ENCODE measurements around the gene S100PBP. TPM values are rescaled to one million over a fixed set of nuclear protein-coding genes. Genes with fewer than 3 reads are reported as not detected.

S100PBP gene
- total and polyA plus RNA-seq, 2 of the 13 experiments (the other 11 are each of a cell fraction or from before 2014, with no cell fraction given), result 20.4 to 26.1 TPM

DNA sequence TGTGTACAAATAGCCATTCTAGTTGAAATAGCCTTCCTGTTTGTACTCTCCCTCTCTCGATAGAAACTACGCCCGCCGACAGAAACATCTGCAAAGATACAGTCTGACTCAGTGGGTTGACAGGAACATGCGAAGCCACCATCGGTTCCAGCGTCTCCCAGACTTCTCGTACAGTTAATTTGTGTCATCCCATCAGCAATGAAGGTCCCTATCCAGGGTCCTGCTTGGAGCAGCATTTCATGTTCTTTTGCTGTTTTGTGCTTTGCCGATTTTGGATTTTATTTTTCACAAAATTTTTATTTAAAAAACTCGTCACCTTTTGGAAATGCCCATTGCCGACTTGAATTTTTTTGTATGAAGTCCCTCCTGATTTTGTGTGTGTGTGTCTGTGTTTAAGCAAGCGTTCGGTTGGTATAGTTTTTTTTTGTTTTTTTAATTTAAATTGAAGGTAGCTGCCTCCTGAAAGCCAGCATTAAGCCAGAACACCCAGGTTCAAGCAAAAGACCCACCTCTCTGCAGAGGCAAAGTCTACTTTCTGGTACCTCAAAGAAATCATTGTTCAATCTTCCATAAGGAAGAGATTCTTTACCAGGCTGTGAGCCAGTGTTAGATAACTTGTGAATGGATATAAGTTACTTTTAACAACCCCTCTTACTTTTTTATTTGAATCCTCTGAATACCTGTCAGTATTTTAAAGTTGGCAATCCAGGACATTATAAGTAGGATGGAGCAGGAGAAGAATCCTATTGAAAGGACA, 38.6 kb downstream of the S100PBP start:
- DNase-seq (ENCODE audit: low spot score), result no peak
- Histone ChIP-seq H3K36me3 (replicated peaks in 1 of 2; ENCODE audit: control insufficient read depth in 1 of 2, insufficient read depth in 2 of 2, low read length in 2 of 2) (peaks cover 1 to 41% of the 10 kb centered on the region in 2 experiments; a peak in 4 of 5 replicates), H3K4me2 (ENCODE audit: low read depth, low read length) (no peak overlapping the region), H4K20me1 (ENCODE audit: insufficient read depth, low read length) (no peaks in the 10 kb centered on the region), H3K79me2 (ENCODE audit: insufficient read depth, low read length) (no peaks in the 10 kb centered on the region), H3K9me3 (ENCODE audit: low read length) (no peaks in the 10 kb centered on the region), H3K27ac (ENCODE audit: extremely low read length, insufficient read depth, low read length) (no peak overlapping the region), H3K4me3 (replicated peaks in 1 of 3; ENCODE audit: insufficient read depth in 1 of 3, low read depth in 2 of 3, low read length in 3 of 3) (no peak overlapping the region), H3K9ac (ENCODE audit: insufficient read depth, low read depth, low read length) (no peak overlapping the region), H2AFZ (ENCODE audit: low read length) (no peak overlapping the region), H3K27me3 (ENCODE audit: control insufficient read depth in 1 of 2, insufficient read depth in 2 of 2, low read length in 2 of 2) (no peaks in the 10 kb centered on the region), H3K4me1 (ENCODE audit: insufficient read depth, low read length) (peaks cover 8% of the 10 kb centered on the region; the same call in 1 of the 2 replicates)
- in situ Hi-C loops (cut with HindIII; ENCODE audit: extremely low pct_ligation_motif_present, low pct_unique_long_range_greater_than_20kb) (no loop called here), intact Hi-C loops (cut with micrococcal nuclease; ENCODE audit: unreplicated experiment) (no loop called here)
- ChIA-PET CTCF (ENCODE audit: low intra/inter-chr PET ratio, low total read pairs) (no interaction called here), POLR2A (no interaction called here)
- no peak for FAIRE-seq
- BruUV-seq (replicated peaks), result no TSS peak
- WGBS (ENCODE audit: low lambda C conversion rate), result 96% methylated on average over 13 of the region's 13 CpGs
- TF ChIP-seq ZNF552 (CRISPR knock-in tag; IDR thresholded peaks at IDR 0.05; ENCODE audit: borderline replicate concordance), result no peak
- no peak for ATAC-seq

DNA sequence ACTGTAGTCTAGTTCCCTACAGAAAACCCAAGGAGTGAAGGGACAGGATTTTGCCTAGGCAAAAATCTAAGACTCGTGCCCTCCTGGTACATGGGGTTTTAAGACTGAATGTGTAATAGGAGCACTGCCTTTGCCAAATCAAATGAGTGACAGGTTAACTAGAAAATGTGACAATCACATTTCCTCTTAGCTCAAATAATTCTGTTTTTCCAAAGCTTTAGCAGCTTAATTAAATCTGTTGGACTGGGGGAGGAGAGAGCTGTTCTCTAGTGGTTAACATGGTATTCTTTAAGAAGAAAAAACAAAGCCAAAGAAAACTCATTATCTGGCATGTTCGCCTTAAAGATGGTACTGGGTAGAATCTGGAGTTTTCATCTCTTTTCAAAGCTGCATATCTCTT, 40.7 kb downstream of the S100PBP start:
- H4K20me1 ChIP-seq (ENCODE audit: insufficient read depth, low read length), result no peaks in the 10 kb centered on the region
- DNase-seq (ENCODE audit: low spot score), result no peak
- in situ Hi-C loops (cut with HindIII; ENCODE audit: extremely low pct_ligation_motif_present, low pct_unique_long_range_greater_than_20kb) (no loop called here), intact Hi-C loops (cut with micrococcal nuclease; ENCODE audit: unreplicated experiment) (no loop called here)
- H3K27me3 ChIP-seq (ENCODE audit: control insufficient read depth in 1 of 2, insufficient read depth in 2 of 2, low read length in 2 of 2), result no peaks in the 10 kb centered on the region
- H3K36me3 ChIP-seq (replicated peaks in 1 of 2; ENCODE audit: control insufficient read depth in 1 of 2, insufficient read depth in 2 of 2, low read length in 2 of 2), result peaks cover 1 to 36% of the 10 kb centered on the region in 2 experiments; a peak in 3 of 5 replicates
- ChIA-PET CTCF (ENCODE audit: low intra/inter-chr PET ratio, low total read pairs) (no interaction called here), POLR2A (no interaction called here)
- no peak overlapping the region for H3K4me2 ChIP-seq (ENCODE audit: low read depth, low read length)
- H3K27ac ChIP-seq (ENCODE audit: extremely low read length, insufficient read depth, low read length), result no peak overlapping the region
- H3K4me3 ChIP-seq (replicated peaks in 1 of 3; ENCODE audit: insufficient read depth in 1 of 3, low read depth in 2 of 3, low read length in 3 of 3), result no peak overlapping the region
- no peak overlapping the region for H2AFZ ChIP-seq (ENCODE audit: low read length)
- H3K4me1 ChIP-seq (ENCODE audit: insufficient read depth, low read length), result peaks cover 8% of the 10 kb centered on the region; the same call in 1 of the 2 replicates
- TF ChIP-seq ZNF124 (CRISPR knock-in tag; IDR thresholded peaks at IDR 0.05), result no peak
- H3K9ac ChIP-seq (ENCODE audit: insufficient read depth, low read depth, low read length), result no peak overlapping the region
- FAIRE-seq, result no peak
- no peaks in the 10 kb centered on the region for H3K9me3 ChIP-seq (ENCODE audit: low read length)
- no peaks in the 10 kb centered on the region for H3K79me2 ChIP-seq (ENCODE audit: insufficient read depth, low read length)
- ATAC-seq, result no peak
- no TSS peak for BruUV-seq (replicated peaks)
- WGBS (ENCODE audit: low lambda C conversion rate), result 94% methylated on average over 2 of the region's 2 CpGs
